MV-4-11 (cell line): ENCODE data around the gene GPR161.

ENCODE experiments used
- DNase-seq: peaks from one replicate; lab custom pipeline; 2025; lab: John Stamatoyannopoulos, UW

GPR161 gene

GRCh38 chr1:168105846-168106245 lies 30.9 kb downstream of the GPR161 start:
- DNase-seq = no peak

DNA sequence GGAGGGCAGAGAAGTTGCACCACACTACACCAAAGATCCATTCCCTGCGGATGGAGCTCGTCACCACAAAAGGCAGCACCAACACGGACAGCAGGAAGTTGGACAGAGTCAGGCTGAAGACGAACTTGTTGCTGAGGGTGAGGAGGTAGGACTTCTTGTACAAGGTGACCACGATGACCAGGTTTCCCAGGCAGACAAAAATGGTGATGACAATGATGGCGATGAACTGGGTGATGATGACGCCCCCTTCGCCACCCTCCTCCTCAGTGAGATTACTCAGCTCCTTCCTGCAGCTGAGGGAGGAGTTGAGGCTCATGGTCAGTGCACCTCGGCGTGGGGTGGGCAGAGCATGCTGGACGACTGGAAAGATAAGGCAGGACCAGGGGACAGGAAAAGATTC lies 32.2 kb downstream of the GPR161 start:
- no peak for DNase-seq

- DNase-seq = no peak
Observed at GRCh38 chr1:168102487-168102886, 34.2 kb downstream of the GPR161 start.

DNA sequence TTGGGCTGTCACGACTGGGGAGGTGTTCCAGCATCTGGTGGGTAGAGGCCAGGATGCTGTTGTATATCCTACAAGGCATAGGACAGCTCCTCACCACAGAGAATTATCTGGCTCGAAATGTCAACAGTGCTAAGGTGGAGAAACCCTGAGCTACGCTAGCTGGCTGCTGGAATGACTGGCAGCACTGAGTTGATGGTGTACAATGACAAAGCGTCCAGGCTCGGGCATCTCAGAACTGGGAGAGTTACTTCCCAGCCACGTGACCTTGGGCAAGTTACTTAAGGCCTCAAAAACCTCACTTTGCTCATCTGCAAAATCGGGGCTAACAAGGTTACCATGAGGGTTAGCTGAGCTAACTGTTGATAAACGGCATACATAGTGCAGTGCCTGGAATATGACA lies 35.4 kb downstream of the GPR161 start:
- DNase-seq = no peak

- DNase-seq = no peak
Observed at GRCh38 chr1:168100315-168101002, 36.3 kb downstream of the GPR161 start.

- no peak for DNase-seq
Observed at GRCh38 chr1:168099337-168099801, 37.4 kb downstream of the GPR161 start.

- no peak for DNase-seq
Observed at GRCh38 chr1:168098534-168099320, 38.0 kb downstream of the GPR161 start.

DNA sequence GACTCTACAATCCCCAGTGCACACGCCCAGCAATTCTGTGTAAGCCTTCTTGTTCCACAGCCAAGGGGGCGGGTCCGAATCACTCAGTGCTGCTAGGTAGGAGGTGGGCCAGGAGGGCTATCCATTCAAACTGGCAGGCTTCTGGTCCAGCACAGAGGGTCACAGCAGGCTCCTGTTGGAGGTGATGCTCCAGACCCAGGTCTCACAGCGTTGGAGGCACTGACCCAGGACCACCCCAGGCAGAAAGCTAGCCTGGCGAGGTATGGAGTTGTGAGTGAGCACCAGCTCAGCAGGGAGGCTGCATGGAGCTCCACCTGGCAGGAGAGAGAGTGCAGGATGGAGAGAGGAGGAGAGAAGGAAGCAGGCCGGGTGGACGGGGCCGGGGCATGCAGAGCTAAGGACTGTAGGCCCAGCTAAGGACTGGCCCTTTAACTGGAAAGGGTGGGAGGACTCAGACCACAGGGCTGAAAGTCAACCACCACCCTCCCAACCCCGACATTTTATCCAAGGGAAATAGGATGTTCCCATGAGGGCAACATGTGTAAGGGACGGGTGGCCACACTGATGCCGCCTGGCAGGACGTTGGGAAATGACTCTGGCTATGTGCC lies 38.7 kb downstream of the GPR161 start:
- no peak for DNase-seq

- no peak for DNase-seq
Observed at GRCh38 chr1:168096296-168097165, 40.2 kb downstream of the GPR161 start.

GRCh38 chr1:168095476-168095875 lies 41.3 kb downstream of the GPR161 start:
- no peak for DNase-seq

- no peak for DNase-seq
Observed at GRCh38 chr1:168093616-168094015, 43.1 kb downstream of the GPR161 start.

DNA sequence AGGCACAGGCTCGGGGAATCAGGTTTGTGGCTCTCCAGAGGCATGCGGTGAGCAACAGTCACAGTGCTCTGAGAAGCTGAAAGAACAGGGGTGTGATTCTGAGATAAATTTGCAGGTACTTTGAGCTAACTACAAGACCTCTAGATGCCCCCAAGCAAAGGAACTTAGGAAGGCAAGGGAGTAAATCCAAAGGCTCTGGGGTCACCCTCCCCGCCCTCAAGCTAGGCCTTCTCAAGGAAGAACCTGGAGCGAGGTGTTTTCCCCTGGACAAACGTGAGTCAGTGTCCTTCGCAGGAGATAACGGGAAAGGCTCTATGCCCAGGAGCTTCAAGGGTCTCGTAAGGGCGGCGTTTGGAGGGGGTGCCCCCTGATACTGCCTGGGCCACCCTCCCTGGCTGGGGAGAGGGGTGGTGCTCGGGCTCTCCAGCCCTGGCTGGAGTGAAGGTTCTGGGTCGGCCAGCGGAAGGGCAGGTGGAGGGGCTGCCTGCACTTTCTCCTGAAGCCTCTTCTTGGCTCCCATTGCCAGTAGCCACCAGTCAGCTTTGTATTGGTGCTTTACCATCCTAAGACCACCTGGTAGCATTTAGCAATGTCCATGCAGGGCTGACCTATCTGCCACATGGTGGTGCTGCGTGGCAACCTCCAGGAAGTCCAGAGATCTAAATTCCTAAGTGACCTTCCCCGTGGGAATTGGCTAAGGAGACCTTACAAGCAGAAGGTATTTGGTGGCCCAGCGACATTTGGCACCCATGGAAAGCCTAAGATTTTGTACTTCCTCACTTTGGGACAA lies 44.0 kb downstream of the GPR161 start:
- no peak for DNase-seq

GRCh38 chr1:168091720-168092550 lies 44.8 kb downstream of the GPR161 start:
- DNase-seq = no peak

- DNase-seq = no peak
Observed at GRCh38 chr1:168091063-168091462, 45.7 kb downstream of the GPR161 start.

GRCh38 chr1:168090395-168090794 lies 46.3 kb downstream of the GPR161 start:
- DNase-seq = no peak

DNA sequence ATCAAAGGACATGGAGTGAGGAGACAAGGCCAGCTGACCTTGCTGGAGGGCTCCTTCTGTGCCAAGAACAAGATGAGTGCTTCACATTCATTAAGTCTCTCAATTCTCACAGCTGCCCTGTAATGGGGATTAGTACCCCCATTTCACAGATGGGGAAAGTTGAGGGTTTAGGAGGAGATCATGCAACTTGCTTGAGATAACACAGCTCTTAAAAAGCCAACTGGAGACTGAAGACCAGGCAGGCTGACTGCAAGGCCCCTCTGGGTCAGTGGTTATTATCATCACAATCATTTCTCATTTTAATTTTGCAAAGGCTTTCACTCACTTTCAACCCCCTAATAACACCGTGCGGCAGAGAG lies 46.8 kb downstream of the GPR161 start:
- DNase-seq = no peak

- no peak for DNase-seq
Observed at GRCh38 chr1:168089326-168089978, 47.3 kb downstream of the GPR161 start.

DNA sequence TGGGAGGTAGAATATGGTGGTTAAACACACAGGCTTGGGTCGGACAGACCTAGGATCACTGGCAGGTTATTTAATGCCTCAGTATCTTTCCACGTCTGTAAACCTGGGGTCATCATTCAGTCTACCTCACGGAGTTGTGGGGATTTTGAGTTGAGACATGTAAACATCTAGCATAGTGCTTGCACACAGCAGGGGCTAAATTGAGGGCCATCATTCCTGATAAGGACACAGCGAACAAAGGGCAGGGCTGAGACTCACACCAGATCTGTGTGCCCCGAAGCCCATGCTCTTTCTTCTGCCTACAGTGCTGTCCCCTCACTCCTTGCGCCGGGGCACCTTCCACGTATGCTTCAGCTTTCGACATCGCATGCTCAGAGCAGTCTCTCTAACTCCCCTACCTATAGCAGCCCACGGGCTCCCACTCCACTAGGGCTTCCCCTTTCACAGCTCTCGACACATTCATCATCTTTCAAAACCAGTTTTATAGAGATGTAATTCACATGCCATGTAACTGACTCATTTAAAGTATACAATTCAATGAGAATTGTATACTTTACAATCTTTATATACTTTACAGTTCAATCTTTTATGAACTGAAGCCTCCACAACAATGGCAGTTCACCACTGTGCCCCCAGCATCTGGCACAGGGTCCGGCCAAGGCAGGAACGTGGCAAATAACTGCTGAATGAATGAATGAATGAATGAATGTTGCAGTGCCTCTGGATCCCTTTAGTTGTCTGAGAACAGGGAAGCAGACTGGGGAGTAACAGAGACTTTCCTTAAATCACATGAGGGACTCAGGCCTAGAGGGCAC lies 48.0 kb downstream of the GPR161 start:
- DNase-seq = no peak

- no peak for DNase-seq
Observed at GRCh38 chr1:168087696-168088095, 49.0 kb downstream of the GPR161 start.
